ENCODE measurements around the gene DLG2. TPM values are rescaled to one million over a fixed set of nuclear protein-coding genes. Genes with fewer than 3 reads are reported as not detected.

DLG2 gene
- total RNA-seq, 2 experiments from 2014 or later, result 2.0 to 2.1 TPM

GRCh38 chr11:84003181-84003580, 1624.0 kb downstream of the DLG2 start:
- CTCF ChIA-PET, result no interaction called here
- H3K4me1 Mint-ChIP-seq (ENCODE audit: low read depth), result no peaks in the 10 kb centered on the region
- H3K36me3 ChIP-seq (ENCODE audit: insufficient read depth, low read length), result no peaks in the 10 kb centered on the region
- H3K4me3 ChIP-seq (ENCODE audit: low read length), result no peak overlapping the region
- H3K9me3 ChIP-seq (ENCODE audit: control insufficient read depth in 1 of 2, insufficient read depth in 1 of 2, low read length in 2 of 2), result peaks cover 9 to 41% of the 10 kb centered on the region in 2 experiments
- H3K27ac ChIP-seq (ENCODE audit: low read depth in 1 of 2, low read length in 2 of 2), result no peak overlapping the region
- TF ChIP-seq, protein P1, sequence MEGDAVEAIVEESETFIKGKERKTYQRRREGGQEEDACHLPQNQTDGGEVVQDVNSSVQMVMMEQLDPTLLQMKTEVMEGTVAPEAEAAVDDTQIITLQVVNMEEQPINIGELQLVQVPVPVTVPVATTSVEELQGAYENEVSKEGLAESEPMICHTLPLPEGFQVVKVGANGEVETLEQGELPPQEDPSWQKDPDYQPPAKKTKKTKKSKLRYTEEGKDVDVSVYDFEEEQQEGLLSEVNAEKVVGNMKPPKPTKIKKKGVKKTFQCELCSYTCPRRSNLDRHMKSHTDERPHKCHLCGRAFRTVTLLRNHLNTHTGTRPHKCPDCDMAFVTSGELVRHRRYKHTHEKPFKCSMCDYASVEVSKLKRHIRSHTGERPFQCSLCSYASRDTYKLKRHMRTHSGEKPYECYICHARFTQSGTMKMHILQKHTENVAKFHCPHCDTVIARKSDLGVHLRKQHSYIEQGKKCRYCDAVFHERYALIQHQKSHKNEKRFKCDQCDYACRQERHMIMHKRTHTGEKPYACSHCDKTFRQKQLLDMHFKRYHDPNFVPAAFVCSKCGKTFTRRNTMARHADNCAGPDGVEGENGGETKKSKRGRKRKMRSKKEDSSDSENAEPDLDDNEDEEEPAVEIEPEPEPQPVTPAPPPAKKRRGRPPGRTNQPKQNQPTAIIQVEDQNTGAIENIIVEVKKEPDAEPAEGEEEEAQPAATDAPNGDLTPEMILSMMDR (IDR thresholded peaks at IDR 0.05), result no peak
- H3K27me3 ChIP-seq (ENCODE audit: control insufficient read depth in 1 of 2, insufficient read depth in 2 of 2, low read length in 2 of 2), result no peaks in the 10 kb centered on the region
- ATAC-seq (ENCODE audit: poor library complexity), result no peak
- no peaks in the 10 kb centered on the region for H3K36me3 Mint-ChIP-seq (ENCODE audit: low read depth)
- peaks cover 29% of the 10 kb centered on the region for H3K9me3 Mint-ChIP-seq
- no peak overlapping the region for H3K27ac Mint-ChIP-seq
- H3K27me3 Mint-ChIP-seq, result no peaks in the 10 kb centered on the region
- POLR2A ChIA-PET, result no interaction called here
- no peaks in the 10 kb centered on the region for H3K4me1 ChIP-seq (ENCODE audit: insufficient read depth, low read length)
- no peak for DNase-seq
- intact Hi-C loops (cut with DNase I, micrococcal nuclease), result no loop called here
- no peak overlapping the region for H3K4me3 Mint-ChIP-seq

DNA sequence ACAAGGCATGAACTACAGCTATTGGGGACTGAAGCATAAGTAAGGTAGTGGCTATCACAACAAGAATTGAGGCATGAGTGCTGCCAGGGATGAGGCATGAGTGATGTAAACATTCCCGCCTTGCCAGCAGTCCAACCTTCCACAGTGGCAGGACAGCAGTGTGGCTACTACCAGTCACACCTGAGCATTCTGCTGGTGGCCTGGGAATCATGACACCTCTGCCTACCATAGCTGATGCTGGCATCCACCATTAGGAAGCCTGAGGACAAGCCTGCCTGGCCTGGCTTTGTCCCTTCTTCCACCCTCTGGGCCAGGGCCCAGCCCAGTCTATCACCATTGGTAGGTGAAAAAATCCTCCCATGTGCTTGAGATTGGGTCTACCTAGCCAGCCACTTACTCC, 1628.2 kb downstream of the DLG2 start:
- Histone ChIP-seq H3K4me3 (ENCODE audit: low read length) (no peak overlapping the region), H3K27me3 (ENCODE audit: control insufficient read depth in 1 of 2, insufficient read depth in 2 of 2, low read length in 2 of 2) (no peaks in the 10 kb centered on the region), H3K36me3 (ENCODE audit: insufficient read depth, low read length) (no peaks in the 10 kb centered on the region), H3K9me3 (ENCODE audit: control insufficient read depth in 1 of 2, insufficient read depth in 1 of 2, low read length in 2 of 2) (peaks cover 14 to 41% of the 10 kb centered on the region in 2 experiments), H3K27ac (ENCODE audit: low read depth in 1 of 2, low read length in 2 of 2) (no peak overlapping the region), H3K4me1 (ENCODE audit: insufficient read depth, low read length) (no peaks in the 10 kb centered on the region)
- no peaks in the 10 kb centered on the region for H3K4me1 Mint-ChIP-seq (ENCODE audit: low read depth)
- no peaks in the 10 kb centered on the region for H3K36me3 Mint-ChIP-seq (ENCODE audit: low read depth)
- H3K27ac Mint-ChIP-seq, result no peak overlapping the region
- TF ChIP-seq, protein P1 (IDR thresholded peaks at IDR 0.05), result no peak
- POLR2A ChIA-PET, result no interaction called here
- H3K4me3 Mint-ChIP-seq, result no peak overlapping the region
- H3K9me3 Mint-ChIP-seq, result peaks cover 25% of the 10 kb centered on the region
- no peaks in the 10 kb centered on the region for H3K27me3 Mint-ChIP-seq
- DNase-seq (no peak), ATAC-seq (ENCODE audit: poor library complexity) (no peak)
- intact Hi-C loops (cut with DNase I, micrococcal nuclease), result no loop called here
- CTCF ChIA-PET, result no interaction called here

DNA sequence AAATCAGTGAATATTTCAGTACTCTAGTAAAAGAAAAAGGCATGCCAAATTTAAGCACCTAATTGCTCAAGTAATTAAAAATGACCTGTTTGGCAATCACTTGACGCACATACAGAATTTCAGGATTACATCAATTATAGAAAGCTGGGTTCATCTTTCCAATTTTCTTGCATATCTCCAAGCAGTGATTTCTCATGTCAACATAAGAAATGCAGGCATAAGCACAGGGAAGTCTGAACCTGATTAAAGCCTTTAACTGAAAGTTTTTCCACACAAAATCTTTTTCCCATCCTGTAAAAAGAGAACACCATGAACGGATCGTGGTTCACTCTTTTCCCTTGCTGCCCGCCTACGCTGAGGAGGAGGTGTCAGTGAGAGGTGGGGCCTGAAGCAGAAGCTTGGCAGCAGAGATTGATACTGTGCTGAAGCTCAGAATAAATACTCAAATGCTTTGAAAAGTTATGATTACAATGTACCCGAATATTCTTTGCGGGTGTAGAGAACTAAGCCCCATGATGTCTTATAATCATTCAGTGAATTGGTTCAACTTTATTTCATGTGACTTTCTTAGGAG, 1636.9 kb downstream of the DLG2 start:
- CTCF ChIA-PET, result no interaction called here
- POLR2A ChIA-PET, result no interaction called here
- TF ChIP-seq, protein P1 (IDR thresholded peaks at IDR 0.05), result no peak
- peaks cover 24% of the 10 kb centered on the region for H3K9me3 Mint-ChIP-seq
- no peaks in the 10 kb centered on the region for H3K36me3 Mint-ChIP-seq (ENCODE audit: low read depth)
- no peak overlapping the region for H3K27ac ChIP-seq (ENCODE audit: low read depth in 1 of 2, low read length in 2 of 2)
- H3K27ac Mint-ChIP-seq, result no peak overlapping the region
- H3K9me3 ChIP-seq (ENCODE audit: control insufficient read depth in 1 of 2, insufficient read depth in 1 of 2, low read length in 2 of 2), result no peaks in the 10 kb centered on the region
- no peaks in the 10 kb centered on the region for H3K4me1 ChIP-seq (ENCODE audit: insufficient read depth, low read length)
- no peaks in the 10 kb centered on the region for H3K27me3 ChIP-seq (ENCODE audit: control insufficient read depth in 1 of 2, insufficient read depth in 2 of 2, low read length in 2 of 2)
- H3K4me3 Mint-ChIP-seq, result no peak overlapping the region
- DNase-seq (no peak), ATAC-seq (ENCODE audit: poor library complexity) (no peak)
- H3K4me1 Mint-ChIP-seq (ENCODE audit: low read depth), result no peaks in the 10 kb centered on the region
- intact Hi-C loops (cut with DNase I, micrococcal nuclease), result no loop called here
- H3K36me3 ChIP-seq (ENCODE audit: insufficient read depth, low read length), result no peaks in the 10 kb centered on the region
- no peak overlapping the region for H3K4me3 ChIP-seq (ENCODE audit: low read length)
- H3K27me3 Mint-ChIP-seq, result no peaks in the 10 kb centered on the region
